Spleen (tissue), 11 donors: ENCODE measurements around the gene PMM2. TPM values are rescaled to one million over a fixed set of nuclear protein-coding genes. Genes with fewer than 3 reads are reported as not detected.

Experiments used
- DNase-seq: peaks from one replicate; pipeline ENCODE4 v3.0.0-alpha.2; 2020
- H3K27ac ChIP-seq, 8 donors: fragments of 200-600 bp; sonication (generic) in 7 of 8; 1 replicate in 4 of 8; 2 replicates in 4 of 8; pipeline versions ENCODE4 v1.5.0 to v1.8.0; 2016 to 2021; ENCODE audit warnings: inconsistent platforms in 4 of 8, mild to moderate bottlenecking in 4 of 8, moderate library complexity in 1 of 8
- H3K27me3 ChIP-seq, 7 donors: fragments of 200-600 bp; sonication (generic) in 6 of 7; replicated peaks in 1 of 7; 1 replicate in 4 of 7; 2 replicates in 3 of 7; pipeline versions ENCODE4 v1.5.0 to v1.8.0; 2016 to 2021; ENCODE audit warnings: inconsistent platforms in 3 of 7, mild to moderate bottlenecking in 1 of 7
- H3K36me3 ChIP-seq, 6 donors: fragments of 200-600 bp; sonication (generic) in 5 of 6; 1 replicate in 4 of 6; 2 replicates in 2 of 6; pipeline versions ENCODE4 v1.5.0 to v1.8.0; 2016 to 2021; ENCODE audit warnings: inconsistent platforms in 2 of 6
- H3K4me1 ChIP-seq, 6 donors: fragments of 200-600 bp; sonication (generic) in 5 of 6; 1 replicate in 3 of 6; 2 replicates in 3 of 6; pipeline versions ENCODE4 v1.5.0 to v1.8.0; 2016 to 2021; ENCODE audit warnings: inconsistent platforms in 3 of 6
- H3K4me3 ChIP-seq, 8 donors: fragments of 200-600 bp; sonication (generic) in 7 of 8; 1 replicate in 4 of 8; 2 replicates in 4 of 8; pipeline versions ENCODE4 v1.5.0 to v1.8.0; 2016 to 2021; ENCODE audit warnings: inconsistent platforms in 4 of 8, mild to moderate bottlenecking in 4 of 8, moderate library complexity in 2 of 8
- H3K9me3 ChIP-seq, 8 donors: fragments of 200-600 bp; sonication (generic) in 7 of 8; 1 replicate in 4 of 8; 2 replicates in 4 of 8; pipeline versions ENCODE4 v1.5.0 to v1.8.0; 2016 to 2021; ENCODE audit warnings: inconsistent platforms in 4 of 8
- POLR2A ChIP-seq, 3 donors: fragments of 450-650 bp; IDR thresholded peaks; one replicate each; pipeline ENCODE4 v1.5.1; 2017; ENCODE audit warnings: antibody characterized with exemption in 3 of 3, mild to moderate bottlenecking in 1 of 3
- POLR2AphosphoS5 ChIP-seq, 3 donors: sonication (generic); formaldehyde crosslinking; IDR thresholded peaks; one replicate each; pipeline ENCODE4 v1.5.1; 2017; ENCODE audit warnings: antibody characterized with exemption in 3 of 3
- WGBS, 5 donors: extraction: QIAGEN DNeasy Blood & Tissue Kit in 3 of 5; methylation state at CpG; one replicate each; pipeline versions ENCODE4 v1.1.5 to v1.1.7; 2013 to 2018; 5-methylcytosine and 5-hydroxymethylcytosine counted together
- intact Hi-C: fragments of 100-400 bp; cut with DNase I; formaldehyde crosslinking; loops from one replicate; pipeline ENCODE4 v1.15.0; 2023; ENCODE audit warnings: low total_unique reads
- polyA plus RNA-seq, 3 donors: library from polyadenylated mRNA; stranded (reverse); fragments of 200-250 nt; gene quantifications; one replicate each; pipeline ENCODE4 v1.2.1, GENCODE V29; 2013
- total RNA-seq, 7 donors: library from RNA; depleted of rRNA in 3 of 7; stranded (reverse); fragments of >200 nt in 3 of 7; fragmentation: NEBNext Ultra II Directional in 4 of 7; extraction: Animal tissue kit (Norgen Biotek cat#: 25700) in 4 of 7; gene quantifications; one replicate each; pipeline versions ENCODE4 v1.1.0 to v1.2.1, GENCODE V29; 2016 to 2021
- TF ChIP-seq, protein P1 (sequence below), 11 experiments: fragments of 200-600 bp in 7 of 11; fragments of 450-650 bp in 4 of 11; sonication (generic) in 4 of 11; IDR thresholded peaks in 8 of 11; conservative IDR thresholded peaks in 3 of 11; 1 replicate in 7 of 11; 2 replicates in 4 of 11; pipeline versions ENCODE4 v1.4.0 to v1.8.0; 2016 to 2021; ENCODE audit warnings: antibody characterized with exemption in 11 of 11, inconsistent platforms in 4 of 11, mild to moderate bottlenecking in 1 of 11
- donor health status: healthy with polysubstance abuse.
- donor health status: DM: no; HTN: no; CAD: no; lungs with moderate emphysema.
- donor health status: DM: no; HTN: no; CAD: no.
- donor health status: Bipolar disorder and iron deficiency.
- donor health status: healthy.
- donor health status: DM: no; HTN: no; CAD: no.
- donor health status: DM: yes; HTN: yes; CAD: no.

Gene PMM2
- total and polyA plus RNA-seq, 10 donors, result 13.0 to 38.8 (median 30.8) TPM

- Histone ChIP-seq H3K4me3 (no peak overlapping the region), H3K36me3 (peaks cover 0 to 56% (median 1%) of the 10 kb centered on the region in 6 donors), H3K9me3 (no peaks in the 10 kb centered on the region), H3K27ac (no peak overlapping the region), H3K27me3 (no peaks in the 10 kb centered on the region), H3K4me1 (no peaks in the 10 kb centered on the region)
- WGBS, 5 donors, result 81 to 93% (median 85%) methylated on average over 6 of the region's 6 CpGs
- TF ChIP-seq, protein P1, sequence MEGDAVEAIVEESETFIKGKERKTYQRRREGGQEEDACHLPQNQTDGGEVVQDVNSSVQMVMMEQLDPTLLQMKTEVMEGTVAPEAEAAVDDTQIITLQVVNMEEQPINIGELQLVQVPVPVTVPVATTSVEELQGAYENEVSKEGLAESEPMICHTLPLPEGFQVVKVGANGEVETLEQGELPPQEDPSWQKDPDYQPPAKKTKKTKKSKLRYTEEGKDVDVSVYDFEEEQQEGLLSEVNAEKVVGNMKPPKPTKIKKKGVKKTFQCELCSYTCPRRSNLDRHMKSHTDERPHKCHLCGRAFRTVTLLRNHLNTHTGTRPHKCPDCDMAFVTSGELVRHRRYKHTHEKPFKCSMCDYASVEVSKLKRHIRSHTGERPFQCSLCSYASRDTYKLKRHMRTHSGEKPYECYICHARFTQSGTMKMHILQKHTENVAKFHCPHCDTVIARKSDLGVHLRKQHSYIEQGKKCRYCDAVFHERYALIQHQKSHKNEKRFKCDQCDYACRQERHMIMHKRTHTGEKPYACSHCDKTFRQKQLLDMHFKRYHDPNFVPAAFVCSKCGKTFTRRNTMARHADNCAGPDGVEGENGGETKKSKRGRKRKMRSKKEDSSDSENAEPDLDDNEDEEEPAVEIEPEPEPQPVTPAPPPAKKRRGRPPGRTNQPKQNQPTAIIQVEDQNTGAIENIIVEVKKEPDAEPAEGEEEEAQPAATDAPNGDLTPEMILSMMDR (IDR thresholded peaks at IDR 0.05 in 8 of 11, conservative IDR thresholded peaks at IDR 0.05 in 3 of 11), result no peak
- TF ChIP-seq POLR2A (IDR thresholded peaks at IDR 0.05), result no peak
- TF ChIP-seq POLR2AphosphoS5 (IDR thresholded peaks at IDR 0.05), result no peak
- peak; percentile 20 for DNase-seq
- intact Hi-C loops, result no loop called here
Observed at GRCh38 chr16:8761078-8761477, 36.6 kb upstream of the PMM2 start.

- intact Hi-C loops, result no loop called here
- Histone ChIP-seq H3K36me3 (peaks cover 0 to 62% (median 4%) of the 10 kb centered on the region in 6 donors), H3K4me1 (no peaks in the 10 kb centered on the region), H3K4me3 (no peak overlapping the region), H3K27me3 (no peaks in the 10 kb centered on the region), H3K27ac (no peak overlapping the region), H3K9me3 (no peaks in the 10 kb centered on the region)
- TF ChIP-seq POLR2A (IDR thresholded peaks at IDR 0.05) (no peak), POLR2AphosphoS5 (IDR thresholded peaks at IDR 0.05) (no peak)
- TF ChIP-seq, protein P1 (IDR thresholded peaks at IDR 0.05 in 8 of 11, conservative IDR thresholded peaks at IDR 0.05 in 3 of 11), result no peak
- 90 to 96% (median 94%) methylated on average over 4 of the region's 4 CpGs for WGBS, 5 donors
- no peak for DNase-seq
Observed at GRCh38 chr16:8762254-8762653, 35.4 kb upstream of the PMM2 start.

GRCh38 chr16:8763083-8763482 is 34.6 kb upstream of the PMM2 start:
- Histone ChIP-seq H3K4me1 (no peaks in the 10 kb centered on the region), H3K27me3 (no peaks in the 10 kb centered on the region), H3K9me3 (no peaks in the 10 kb centered on the region), H3K27ac (no peak overlapping the region), H3K36me3 (peaks cover 0 to 62% (median 9%) of the 10 kb centered on the region in 6 donors), H3K4me3 (no peak overlapping the region)
- TF ChIP-seq, protein P1 (IDR thresholded peaks at IDR 0.05 in 8 of 11, conservative IDR thresholded peaks at IDR 0.05 in 3 of 11), result no peak
- no peak for TF ChIP-seq POLR2AphosphoS5 (IDR thresholded peaks at IDR 0.05)
- no peak for TF ChIP-seq POLR2A (IDR thresholded peaks at IDR 0.05)
- 89 to 96% (median 93%) methylated on average over 3 of the region's 3 CpGs for WGBS, 5 donors
- DNase-seq, result no peak
- intact Hi-C loops, result no loop called here

DNA sequence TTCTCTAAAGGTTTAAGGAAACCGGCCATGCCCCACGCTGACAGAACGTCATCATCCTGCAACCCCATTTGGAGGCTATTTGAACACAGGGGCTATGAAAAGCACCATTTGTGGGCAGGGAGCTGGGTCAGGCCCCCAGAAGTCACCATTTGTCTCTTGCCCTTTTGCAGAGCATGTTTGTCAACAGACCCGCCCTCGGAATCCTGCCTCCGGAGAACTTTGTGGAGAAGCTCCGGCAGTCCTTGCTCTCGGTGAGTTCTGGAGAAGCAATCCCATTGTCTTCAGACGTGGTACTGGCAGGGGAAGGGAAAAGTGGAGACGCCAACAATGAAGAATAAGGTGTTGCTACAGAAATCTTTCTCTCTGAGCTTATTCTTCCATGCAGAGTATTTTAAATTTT is 33.7 kb upstream of the PMM2 start:
- Histone ChIP-seq H3K27ac (no peak overlapping the region), H3K9me3 (no peaks in the 10 kb centered on the region), H3K27me3 (no peaks in the 10 kb centered on the region), H3K36me3 (peaks cover 0 to 64% (median 17%) of the 10 kb centered on the region in 6 donors), H3K4me3 (no peak overlapping the region), H3K4me1 (no peaks in the 10 kb centered on the region)
- WGBS, 5 donors, result 79 to 84% (median 80%) methylated on average over 10 of the region's 10 CpGs
- intact Hi-C loops, result no loop called here
- peak; percentile 25 for DNase-seq
- TF ChIP-seq POLR2A (IDR thresholded peaks at IDR 0.05) (no peak), POLR2AphosphoS5 (IDR thresholded peaks at IDR 0.05) (no peak)
- TF ChIP-seq, protein P1 (IDR thresholded peaks at IDR 0.05 in 8 of 11, conservative IDR thresholded peaks at IDR 0.05 in 3 of 11), result no peak
